GM12872 (cell line): ENCODE results near the gene PRDM16.

Experiments used
- CTCF ChIP-seq: IDR thresholded peaks from 3 replicates; pipeline ENCODE4 v1.5.1; 2011; ENCODE audit warnings: low read depth, mild to moderate bottlenecking, low read length, moderate library complexity; ENCODE audit not compliant: insufficient read depth

Gene PRDM16

GRCh38 chr1:3265835-3266805 is 197.1 kb downstream of the PRDM16 start:
- no peak for TF ChIP-seq CTCF

GRCh38 chr1:3266870-3267549 is 198.0 kb downstream of the PRDM16 start:
- TF ChIP-seq CTCF = no peak

DNA sequence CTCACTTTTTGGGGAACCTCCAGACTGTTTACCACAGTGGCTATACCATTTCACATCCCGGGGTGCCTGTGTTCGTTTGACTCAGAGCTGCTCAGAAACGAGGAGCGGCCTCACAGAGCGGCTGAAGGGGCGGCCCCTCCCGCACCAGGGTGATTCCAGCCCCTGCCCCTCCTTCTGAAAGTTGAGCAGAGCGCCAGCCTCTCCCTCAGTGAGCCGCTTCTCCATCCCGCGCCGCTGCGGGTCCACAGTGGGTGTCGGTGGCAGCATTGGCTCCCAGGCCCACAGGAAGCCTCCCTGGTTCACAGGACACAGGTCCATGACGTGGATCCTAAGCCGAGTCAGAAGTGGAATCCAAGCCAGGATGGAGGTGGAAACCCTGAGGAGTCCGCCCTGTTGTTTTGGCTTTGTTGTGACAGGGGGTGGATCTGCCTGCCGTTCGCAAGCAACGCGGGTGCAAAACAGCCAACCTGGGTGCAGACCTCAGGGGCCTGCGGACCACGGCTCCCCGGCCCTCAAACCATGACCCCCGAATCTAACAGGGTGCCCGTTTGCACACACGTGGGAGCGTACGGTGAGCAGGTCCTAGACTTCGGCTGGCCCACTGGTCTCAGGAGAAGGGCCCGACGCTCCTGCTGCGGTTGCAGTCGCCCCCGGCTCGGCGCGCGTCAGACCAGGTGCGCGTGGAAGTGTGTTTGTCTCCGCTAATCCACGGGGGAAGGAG is 198.7 kb downstream of the PRDM16 start:
- no peak for TF ChIP-seq CTCF

DNA sequence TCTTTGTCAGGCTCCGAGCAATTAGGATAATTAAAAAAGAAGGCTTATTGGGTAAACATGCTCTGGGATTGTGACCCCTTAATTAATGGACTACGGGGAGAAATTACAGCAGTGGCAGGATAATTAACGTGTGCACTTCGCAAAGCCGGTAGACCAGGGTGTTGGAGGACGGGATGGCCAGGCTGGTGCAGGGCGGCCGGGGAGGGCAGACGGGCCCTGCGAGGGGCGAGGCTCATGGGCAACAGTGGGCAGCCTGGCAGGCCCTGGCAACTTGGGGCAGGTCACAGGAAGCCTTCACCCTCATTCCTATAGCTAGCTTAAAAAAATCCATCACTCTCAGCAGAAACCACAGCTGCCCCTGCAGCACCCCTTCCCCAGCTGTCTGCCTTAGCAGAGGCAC is 199.3 kb downstream of the PRDM16 start:
- no peak for TF ChIP-seq CTCF

DNA sequence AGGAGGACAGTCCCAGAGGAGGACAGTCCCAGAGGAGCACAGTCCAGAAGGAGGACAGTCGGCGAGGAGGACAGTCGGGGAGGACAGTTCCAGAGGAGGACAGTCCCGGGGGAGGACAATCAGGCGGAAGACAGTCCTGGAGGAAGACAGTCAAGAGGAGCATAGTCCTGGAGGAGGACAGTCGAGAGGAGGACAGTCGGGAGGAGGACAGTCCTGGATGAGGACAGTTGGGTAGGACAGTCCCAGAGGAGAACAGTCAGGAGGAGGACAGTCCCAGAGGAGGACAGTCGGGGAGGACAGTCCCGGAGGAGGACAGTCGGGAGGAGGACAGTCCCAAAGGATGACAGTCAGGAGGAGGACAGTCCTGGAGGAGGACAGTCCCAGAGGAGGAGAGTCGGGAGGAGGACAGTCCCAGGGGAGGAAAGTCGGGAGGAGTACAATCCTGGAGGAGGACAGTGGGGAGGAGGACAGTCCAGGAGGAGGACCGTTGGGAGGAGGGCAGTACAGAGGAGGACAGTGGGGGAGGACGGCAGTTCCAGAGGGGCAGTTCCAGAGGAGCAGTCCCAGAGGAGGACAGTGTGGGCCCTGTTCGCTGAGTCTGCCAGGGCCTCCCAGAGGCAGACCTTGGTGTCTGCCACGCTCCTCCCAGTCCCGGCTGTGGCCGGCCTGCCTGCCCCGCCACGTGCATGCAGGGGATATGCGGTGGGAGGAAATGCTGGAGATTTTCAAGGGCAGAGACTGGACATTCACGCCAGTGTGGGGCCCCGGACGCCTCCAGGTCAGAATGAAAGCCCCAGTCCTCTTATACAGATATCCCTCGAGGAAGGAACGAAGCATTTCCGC is 201.6 kb downstream of the PRDM16 start:
- TF ChIP-seq CTCF = no peak

- no peak for TF ChIP-seq CTCF
Measured at GRCh38 chr1:3271866-3272265, 202.9 kb downstream of the PRDM16 start.
